RWPE2 (cell line): ENCODE results near the gene PCNX4.

Experiments used
- ATAC-seq: fragments of 200-7000 bp; cut with Tn5 transposase; 3 replicates; pipeline ENCODE4 v1.9.1; 2021; ENCODE audit warnings: low read depth
- DNase-seq: peaks from one replicate; pipeline ENCODE4 v3.0.0-alpha.2; 2020; ENCODE audit warnings: low spot score
- H3K27ac ChIP-seq: fragments of 450-650 bp; 2 replicates; pipeline ENCODE4 v1.5.1; 2017; ENCODE audit warnings: mild to moderate bottlenecking; ENCODE audit not compliant: poor library complexity, severe bottlenecking
- H3K27me3 ChIP-seq: fragments of 250-450 bp; sonication (Bioruptor Pico); 2 replicates; pipeline ENCODE4 v1.5.1; 2021; ENCODE audit warnings: mild to moderate bottlenecking, moderate library complexity; ENCODE audit not compliant: insufficient read depth, poor library complexity, severe bottlenecking
- H3K36me3 ChIP-seq: fragments of 250-450 bp; sonication (Bioruptor Pico); 2 replicates; pipeline ENCODE4 v1.5.1; 2020; ENCODE audit warnings: low read depth, mild to moderate bottlenecking, moderate library complexity
- H3K4me1 ChIP-seq: fragments of 250-450 bp; sonication (Bioruptor Pico); 2 replicates; pipeline ENCODE4 v1.5.1; 2021; ENCODE audit warnings: mild to moderate bottlenecking, moderate library complexity; ENCODE audit not compliant: insufficient read depth, poor library complexity, severe bottlenecking
- H3K4me3 ChIP-seq: fragments of 250-450 bp; sonication (Bioruptor Pico); 2 replicates; pipeline ENCODE4 v1.5.1; 2021; ENCODE audit warnings: mild to moderate bottlenecking, moderate library complexity; ENCODE audit not compliant: severe bottlenecking
- H3K9me3 ChIP-seq: fragments of 250-450 bp; sonication (Bioruptor Pico); 2 replicates; pipeline ENCODE4 v1.5.1; 2021; ENCODE audit warnings: mild to moderate bottlenecking, moderate library complexity; ENCODE audit not compliant: severe bottlenecking
- TF ChIP-seq, protein P1 (sequence below): fragments of 450-650 bp; IDR thresholded peaks from one replicate; pipeline ENCODE4 v1.5.1; 2017; ENCODE audit warnings: mild to moderate bottlenecking, moderate library complexity; ENCODE audit not compliant: poor library complexity, severe bottlenecking

PCNX4 gene

DNA sequence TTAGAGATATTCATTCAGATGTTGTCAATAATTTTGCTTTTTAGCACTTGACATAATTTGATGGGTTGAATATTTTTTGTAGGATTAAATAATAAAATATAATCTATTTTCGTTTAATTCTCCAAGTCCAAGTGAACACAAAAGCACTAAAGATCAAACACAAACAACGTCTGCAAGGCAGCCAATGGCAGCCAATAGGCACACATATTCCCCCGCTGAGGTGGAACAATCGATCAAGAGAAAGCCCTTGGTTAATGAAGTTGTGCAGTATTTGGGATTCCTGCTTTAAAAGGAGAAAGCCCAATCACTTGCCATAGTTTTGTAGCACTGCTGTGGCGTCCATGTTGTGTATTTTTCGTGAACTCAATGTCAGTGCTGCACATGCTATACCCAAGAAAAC lies 72.0 kb downstream of the PCNX4 start:
- no peak overlapping the region for H3K4me3 ChIP-seq
- no peaks in the 10 kb centered on the region for H3K9me3 ChIP-seq
- DNase-seq = no peak
- ATAC-seq = no peak
- H3K27ac ChIP-seq = peak overlapping the region; percentile 81
- TF ChIP-seq, protein P1, sequence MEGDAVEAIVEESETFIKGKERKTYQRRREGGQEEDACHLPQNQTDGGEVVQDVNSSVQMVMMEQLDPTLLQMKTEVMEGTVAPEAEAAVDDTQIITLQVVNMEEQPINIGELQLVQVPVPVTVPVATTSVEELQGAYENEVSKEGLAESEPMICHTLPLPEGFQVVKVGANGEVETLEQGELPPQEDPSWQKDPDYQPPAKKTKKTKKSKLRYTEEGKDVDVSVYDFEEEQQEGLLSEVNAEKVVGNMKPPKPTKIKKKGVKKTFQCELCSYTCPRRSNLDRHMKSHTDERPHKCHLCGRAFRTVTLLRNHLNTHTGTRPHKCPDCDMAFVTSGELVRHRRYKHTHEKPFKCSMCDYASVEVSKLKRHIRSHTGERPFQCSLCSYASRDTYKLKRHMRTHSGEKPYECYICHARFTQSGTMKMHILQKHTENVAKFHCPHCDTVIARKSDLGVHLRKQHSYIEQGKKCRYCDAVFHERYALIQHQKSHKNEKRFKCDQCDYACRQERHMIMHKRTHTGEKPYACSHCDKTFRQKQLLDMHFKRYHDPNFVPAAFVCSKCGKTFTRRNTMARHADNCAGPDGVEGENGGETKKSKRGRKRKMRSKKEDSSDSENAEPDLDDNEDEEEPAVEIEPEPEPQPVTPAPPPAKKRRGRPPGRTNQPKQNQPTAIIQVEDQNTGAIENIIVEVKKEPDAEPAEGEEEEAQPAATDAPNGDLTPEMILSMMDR = no peak
- H3K4me1 ChIP-seq = peaks cover 18% of the 10 kb centered on the region
- H3K27me3 ChIP-seq = no peaks in the 10 kb centered on the region
- H3K36me3 ChIP-seq = peaks cover 16% of the 10 kb centered on the region; the same call in 1 of the 2 replicates

DNA sequence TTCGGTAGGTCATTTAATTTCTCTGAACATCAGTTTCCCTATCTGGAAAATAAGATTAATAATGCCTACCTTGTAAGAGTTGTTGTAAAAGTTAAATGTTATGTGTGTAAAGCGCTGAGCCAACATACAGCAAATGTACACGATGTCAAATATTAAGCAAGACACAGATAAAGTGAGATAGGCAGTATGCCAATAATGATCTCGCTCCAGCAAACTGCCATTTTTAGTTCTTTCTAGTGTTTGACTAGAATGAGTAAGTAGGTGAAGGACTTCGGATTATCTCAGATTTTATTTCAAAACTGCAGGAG lies 72.6 kb downstream of the PCNX4 start:
- peaks cover 16% of the 10 kb centered on the region; the same call in 1 of the 2 replicates for H3K36me3 ChIP-seq
- DNase-seq (no peak), ATAC-seq (no peak)
- peak overlapping the region; percentile 60 for H3K4me3 ChIP-seq
- peaks cover 18% of the 10 kb centered on the region for H3K4me1 ChIP-seq
- peak overlapping the region; percentile 81 for H3K27ac ChIP-seq
- H3K9me3 ChIP-seq = no peaks in the 10 kb centered on the region
- H3K27me3 ChIP-seq = no peaks in the 10 kb centered on the region
- TF ChIP-seq, protein P1 = no peak

DNA sequence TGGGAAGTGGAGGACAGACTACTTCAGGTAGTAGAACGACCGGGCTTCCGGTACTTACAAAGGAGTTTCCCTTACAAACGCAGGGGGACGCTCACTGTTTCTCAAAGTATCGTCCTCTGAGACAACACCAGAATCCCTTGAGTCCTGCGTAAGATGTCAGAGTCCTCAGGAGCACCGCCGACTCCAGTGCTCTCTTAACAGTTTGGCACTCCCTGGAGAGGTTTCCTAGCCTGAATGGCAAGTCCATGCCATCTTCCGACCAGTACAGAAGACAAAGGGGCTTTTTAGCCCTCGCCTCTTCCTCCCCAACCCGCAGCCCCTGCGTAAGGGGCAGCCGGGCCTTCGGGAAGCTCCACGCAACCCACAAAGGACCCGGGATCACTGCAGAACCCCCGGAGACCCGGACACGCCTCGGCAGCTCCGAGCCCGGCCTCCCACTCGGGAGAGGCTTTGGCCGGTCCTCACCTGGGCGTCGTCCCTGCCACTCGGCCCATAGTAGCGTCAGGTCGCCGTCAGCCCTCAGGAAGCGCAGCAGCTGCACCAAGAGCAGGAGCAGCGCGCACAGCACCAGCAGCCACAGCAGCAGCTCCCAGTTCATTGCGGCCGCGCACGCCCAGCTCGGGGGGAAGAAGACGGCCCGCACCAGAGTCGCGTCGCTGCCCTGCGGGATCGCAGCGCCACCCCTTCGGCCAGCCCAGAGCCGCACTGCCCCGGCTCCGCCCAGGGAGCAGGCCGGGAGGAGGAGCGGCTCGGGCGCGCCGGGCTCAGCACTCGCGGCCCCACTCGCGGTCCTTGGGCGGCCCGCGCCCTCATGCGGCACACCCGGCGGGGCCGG lies 73.2 kb downstream of the PCNX4 start, which contains the start of gene DHRS7:
Gene DHRS7, minus strand, starts transcription at position 687 of the 835 bp plus-strand sequence. Its CDS starts 89 bp downstream, at position 598.
- H3K27ac ChIP-seq = peak within 1 kb of the TSS; percentile 81
- H3K27me3 ChIP-seq = no peaks in the 10 kb centered on the region
- peak within 1 kb of the TSS; percentile 60 for H3K4me3 ChIP-seq
- H3K9me3 ChIP-seq = no peaks in the 10 kb centered on the region
- peak; percentile 86 for DNase-seq
- ATAC-seq = peak; percentile 96
- TF ChIP-seq, protein P1 = peak; percentile 88
- H3K36me3 ChIP-seq = peaks cover 16% of the 10 kb centered on the region; the same call in 1 of the 2 replicates
- peaks cover 18% of the 10 kb centered on the region for H3K4me1 ChIP-seq

DNA sequence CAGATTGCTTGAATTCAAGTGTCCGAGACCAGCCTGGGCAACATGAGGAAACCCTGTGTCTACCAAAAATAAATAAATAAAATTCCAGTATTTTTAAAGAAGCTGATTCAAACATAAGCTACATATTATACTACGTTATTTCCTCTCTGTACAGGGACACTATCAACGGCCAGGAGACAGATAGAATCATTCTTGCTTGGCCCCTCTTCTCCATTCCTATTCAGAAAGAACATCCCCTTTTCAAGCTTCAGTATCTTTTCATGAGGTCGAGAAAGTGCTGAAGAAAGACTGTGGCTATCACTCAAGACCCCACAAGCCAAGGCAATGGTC lies 73.8 kb downstream of the PCNX4 start:
- TF ChIP-seq, protein P1 = peak; percentile 63
- no peaks in the 10 kb centered on the region for H3K27me3 ChIP-seq
- H3K4me3 ChIP-seq = peak overlapping the region; percentile 60
- H3K4me1 ChIP-seq = peaks cover 18% of the 10 kb centered on the region
- peak overlapping the region; percentile 81 for H3K27ac ChIP-seq
- peaks cover 15% of the 10 kb centered on the region; the same call in 1 of the 2 replicates for H3K36me3 ChIP-seq
- no peaks in the 10 kb centered on the region for H3K9me3 ChIP-seq
- ATAC-seq (no peak), DNase-seq (no peak)

DNA sequence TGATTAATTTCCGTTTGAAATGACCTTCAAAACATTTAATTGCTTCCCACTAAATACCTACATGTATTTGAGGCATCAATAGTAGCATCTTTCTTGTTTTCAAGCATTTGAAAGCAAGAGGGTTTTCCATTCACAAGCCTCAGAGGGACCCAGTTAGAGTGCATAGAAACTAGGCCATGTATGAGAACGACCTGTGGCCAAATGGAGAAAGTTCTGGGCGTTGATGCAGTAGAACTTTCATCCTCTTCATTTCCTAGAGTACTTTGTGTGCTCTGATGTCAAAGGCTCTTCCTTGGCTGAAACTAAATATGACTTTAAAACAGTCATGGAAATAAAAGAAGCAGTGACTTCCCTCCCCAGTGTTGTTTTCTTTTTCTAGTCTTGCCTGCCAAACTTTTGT lies 74.4 kb downstream of the PCNX4 start:
- H3K4me3 ChIP-seq = no peak overlapping the region
- H3K27ac ChIP-seq = peak overlapping the region; percentile 81

More for the DNA sequence above, 74.4 kb downstream of the PCNX4 start:
- ATAC-seq = no peak
- H3K27me3 ChIP-seq = no peaks in the 10 kb centered on the region
- TF ChIP-seq, protein P1 = no peak
- no peaks in the 10 kb centered on the region for H3K9me3 ChIP-seq
- peaks cover 13% of the 10 kb centered on the region for H3K4me1 ChIP-seq
- H3K36me3 ChIP-seq = peaks cover 8% of the 10 kb centered on the region; the same call in 1 of the 2 replicates
- DNase-seq = no peak
